Limb (tissue), 2 donors: ENCODE results near the gene ARHGEF37.
A peak's percentile ranks its signal among the peaks of the same experiment; 100 is the strongest.

ENCODE experiments used
- DNase-seq, 2 donors: peaks; one replicate each; pipeline ENCODE4 v3.0.0-alpha.2; 2016; ENCODE audit errors: extremely low spot score in 2 of 2

ARHGEF37 gene

GRCh38 chr5:149628221-149628620 lies 46.9 kb downstream of the ARHGEF37 start:
- DNase-seq = no peak

GRCh38 chr5:149628846-149629388 lies 47.6 kb downstream of the ARHGEF37 start:
- no peak for DNase-seq

DNA sequence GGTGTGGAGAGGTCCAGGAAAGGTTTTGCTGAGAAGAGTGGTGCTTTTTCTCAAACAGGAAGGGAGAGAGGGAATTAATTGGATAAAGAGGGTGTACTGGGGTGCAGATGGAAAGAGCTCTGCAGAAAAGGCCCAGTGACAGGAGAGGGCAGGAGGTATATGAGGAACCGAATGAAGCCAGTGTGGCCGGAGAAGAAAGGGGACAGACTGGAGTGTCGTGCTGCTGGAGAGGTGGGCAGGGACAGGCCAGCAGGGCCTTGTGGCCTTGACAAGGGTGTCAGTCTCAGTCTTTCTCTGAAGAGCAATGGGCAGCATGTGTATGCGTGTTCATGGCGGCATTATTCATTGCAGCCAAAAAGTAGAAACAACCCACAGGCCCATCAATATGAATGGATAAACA lies 48.1 kb downstream of the ARHGEF37 start:
- DNase-seq = no peak

DNA sequence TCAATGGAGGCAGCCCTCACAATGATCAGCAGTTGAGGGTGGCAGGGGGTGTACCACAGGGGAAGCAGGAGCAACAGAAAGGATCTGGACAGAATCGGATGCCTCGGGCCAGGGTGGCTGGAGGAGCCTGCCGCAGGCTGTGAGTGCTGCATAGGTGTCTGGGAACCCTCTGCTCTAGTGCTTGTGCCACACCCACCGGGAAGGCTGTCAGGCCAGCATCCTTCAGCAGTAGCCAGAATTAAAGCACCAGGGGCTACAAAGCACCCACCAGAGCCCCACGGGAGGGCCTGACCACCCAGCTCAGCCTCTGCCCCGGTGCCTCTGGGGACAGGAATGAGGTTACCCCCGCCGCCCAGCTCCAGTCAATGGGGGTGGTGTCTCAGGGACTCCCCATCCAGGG lies 49.0 kb downstream of the ARHGEF37 start:
- no peak for DNase-seq

GRCh38 chr5:149631506-149631905 lies 50.2 kb downstream of the ARHGEF37 start:
- DNase-seq = no peak

DNA sequence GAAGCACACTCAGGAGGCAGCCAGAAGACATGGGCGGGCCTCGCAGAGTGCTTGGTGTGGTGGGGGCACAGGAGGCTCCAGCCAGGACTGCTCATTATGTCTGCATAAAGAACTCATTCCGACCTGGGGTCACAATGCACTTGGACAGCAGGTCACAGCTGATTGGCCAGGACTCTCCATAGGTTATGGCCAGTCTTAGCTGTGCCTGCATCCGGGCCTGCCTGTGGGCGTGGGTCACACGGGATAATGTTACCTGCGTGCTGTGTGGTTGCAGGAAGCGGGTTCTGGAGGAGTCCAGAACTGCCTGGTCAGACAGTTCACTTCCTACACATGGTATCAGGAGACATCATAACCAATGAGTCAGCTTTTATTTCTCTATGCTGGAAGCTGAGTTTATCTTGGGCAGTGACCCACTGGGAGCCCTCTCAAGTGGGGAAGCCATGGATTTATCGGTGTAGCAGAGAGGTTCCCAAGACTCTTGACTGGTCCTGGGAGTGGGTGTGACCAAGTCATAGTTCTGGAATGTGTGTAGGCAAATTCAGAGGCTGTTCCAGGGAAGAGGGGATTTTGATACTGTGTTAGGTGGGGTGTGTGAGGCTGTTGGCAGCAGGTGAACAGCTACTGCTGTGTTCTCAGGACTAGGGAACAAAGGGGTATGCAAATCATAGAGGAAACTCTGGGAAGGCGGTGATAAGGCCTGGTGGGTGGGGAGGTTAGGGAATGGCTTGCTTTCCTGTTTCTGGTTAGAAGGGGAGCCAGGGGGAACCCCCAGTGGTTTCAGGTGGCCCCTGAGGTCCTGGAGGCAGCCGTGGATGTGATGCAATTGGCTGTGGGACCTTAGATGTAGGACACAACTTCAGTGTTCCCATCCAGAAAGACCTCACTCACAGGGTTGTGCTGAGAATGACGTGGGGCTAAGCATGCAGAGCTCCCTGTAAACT lies 51.3 kb downstream of the ARHGEF37 start:
- no peak for DNase-seq

- DNase-seq = no peak
Observed at GRCh38 chr5:149633476-149634350, 52.4 kb downstream of the ARHGEF37 start.

DNA sequence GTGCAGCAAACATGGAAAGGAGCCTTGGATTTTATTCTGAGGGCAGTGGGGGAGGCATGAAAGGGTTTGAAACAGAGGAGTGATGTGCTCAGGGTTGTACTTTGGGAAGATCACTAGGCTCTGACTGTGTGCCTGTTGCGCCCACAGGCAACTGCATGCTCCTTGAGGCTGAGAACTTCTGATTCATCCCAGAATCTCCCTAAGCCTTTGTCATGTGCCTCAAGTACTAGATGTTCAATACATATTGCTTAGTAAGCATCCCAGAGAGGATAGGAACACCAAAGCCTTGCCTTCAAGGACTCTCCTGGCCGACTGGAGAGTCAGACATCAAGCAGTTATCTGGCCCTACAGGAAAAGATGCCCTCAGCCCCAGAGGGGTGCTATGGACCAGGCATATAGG lies 54.1 kb downstream of the ARHGEF37 start:
- no peak for DNase-seq

GRCh38 chr5:149636191-149636860 lies 55.0 kb downstream of the ARHGEF37 start:
- no peak for DNase-seq

GRCh38 chr5:149636861-149637246 lies 55.6 kb downstream of the ARHGEF37 start:
- peak; percentile 87 to 89 for DNase-seq

- no peak for DNase-seq
Observed at GRCh38 chr5:149638136-149638535, 56.8 kb downstream of the ARHGEF37 start.

GRCh38 chr5:149638546-149639241 lies 57.4 kb downstream of the ARHGEF37 start:
- no peak for DNase-seq

GRCh38 chr5:149639737-149640136 lies 58.4 kb downstream of the ARHGEF37 start:
- DNase-seq = no peak

- DNase-seq = no peak
Observed at GRCh38 chr5:149640350-149640999, 59.2 kb downstream of the ARHGEF37 start.

DNA sequence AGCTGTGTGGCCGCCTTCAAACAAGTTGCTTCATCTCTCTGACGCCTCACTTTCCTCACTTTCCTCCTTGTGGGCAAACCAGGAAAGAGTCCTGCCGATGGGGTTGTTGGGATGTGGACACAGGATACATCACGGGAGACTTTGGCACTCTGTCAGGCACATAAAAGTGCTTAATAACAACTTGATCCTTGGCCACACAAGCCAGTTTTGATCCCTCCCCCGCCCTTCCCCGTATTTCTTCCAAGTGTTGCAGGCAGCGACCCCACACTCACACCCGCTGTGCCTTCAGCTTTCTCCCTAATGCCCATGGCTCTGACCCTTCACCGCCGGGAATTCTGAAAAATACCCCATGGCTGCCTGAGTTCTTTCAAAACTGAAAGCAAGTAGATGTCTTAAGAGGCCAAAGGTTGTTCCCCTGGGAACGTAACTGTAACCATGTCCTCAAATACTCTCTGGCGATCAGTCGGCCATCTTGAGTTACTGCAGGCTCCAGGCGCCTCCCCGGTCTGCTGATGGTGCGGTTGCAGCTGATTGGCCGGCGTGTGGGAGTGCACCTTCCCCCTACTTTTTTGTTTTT lies 59.8 kb downstream of the ARHGEF37 start:
- DNase-seq = no peak

- no peak for DNase-seq
Observed at GRCh38 chr5:149641600-149641999, 60.3 kb downstream of the ARHGEF37 start.

DNA sequence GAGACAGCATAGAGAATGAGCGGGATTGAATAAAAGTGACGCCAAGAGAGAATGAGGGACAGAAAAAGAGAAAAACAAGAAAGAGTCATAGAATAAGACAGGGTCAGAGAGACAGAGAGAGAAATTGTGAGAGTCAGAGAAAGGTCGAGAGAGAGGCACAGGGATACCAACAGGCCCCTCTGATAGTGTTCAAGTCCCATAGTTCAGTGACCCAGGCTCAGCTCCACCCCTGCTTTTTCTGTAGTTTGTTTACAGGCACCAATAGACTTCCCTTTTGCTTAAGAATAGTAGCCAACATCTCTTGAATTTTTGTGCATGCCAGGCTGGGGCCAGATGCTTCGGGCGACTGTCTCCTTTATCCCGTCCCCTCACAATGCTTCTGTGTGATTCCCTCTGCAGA lies 62.5 kb downstream of the ARHGEF37 start:
- no peak for DNase-seq

DNA sequence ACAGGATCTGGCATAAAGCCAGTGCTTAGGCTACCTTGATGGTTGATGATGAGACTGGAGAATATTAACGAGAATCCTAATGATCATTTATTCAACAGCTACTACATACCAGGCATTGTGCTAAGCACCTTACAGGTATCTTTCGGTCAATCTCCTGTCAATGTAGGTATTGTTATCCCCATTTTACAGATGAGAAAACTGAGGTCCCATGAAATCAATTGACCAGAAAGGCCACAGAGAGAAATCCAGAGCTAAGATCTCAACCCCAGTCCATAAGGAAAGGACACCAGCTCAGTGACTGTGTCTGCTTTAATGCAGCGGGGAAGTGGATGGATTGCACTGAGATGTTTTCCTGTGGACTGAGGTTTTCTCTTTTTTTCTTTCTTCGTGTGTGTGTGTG lies 63.3 kb downstream of the ARHGEF37 start:
- DNase-seq = no peak

GRCh38 chr5:149645236-149645635 lies 63.9 kb downstream of the ARHGEF37 start:
- no peak for DNase-seq

DNA sequence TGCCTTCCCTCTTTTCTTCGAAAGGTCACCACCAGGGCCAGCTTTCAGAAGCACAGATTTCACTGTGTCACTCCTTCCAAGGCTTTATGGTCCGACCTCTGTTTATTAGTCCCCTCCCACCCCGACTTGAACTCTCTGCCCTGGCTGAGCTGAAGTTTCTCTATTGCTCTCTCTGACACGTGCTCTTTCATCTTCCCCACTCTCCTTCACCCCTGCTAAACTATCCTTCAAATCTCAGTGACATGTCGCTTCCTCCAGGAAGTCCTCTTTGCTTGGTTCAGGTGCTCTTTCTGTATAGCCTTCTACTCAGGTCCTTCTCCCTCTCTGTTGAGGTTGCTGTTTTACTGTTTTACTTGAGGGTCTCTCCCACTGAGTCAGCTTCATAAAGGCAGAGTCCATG lies 64.4 kb downstream of the ARHGEF37 start:
- no peak for DNase-seq
